ENCODE data around the gene LSM7.
A peak's percentile ranks its signal among the peaks of the same experiment; 100 is the strongest.

The LSM7 gene

DNA sequence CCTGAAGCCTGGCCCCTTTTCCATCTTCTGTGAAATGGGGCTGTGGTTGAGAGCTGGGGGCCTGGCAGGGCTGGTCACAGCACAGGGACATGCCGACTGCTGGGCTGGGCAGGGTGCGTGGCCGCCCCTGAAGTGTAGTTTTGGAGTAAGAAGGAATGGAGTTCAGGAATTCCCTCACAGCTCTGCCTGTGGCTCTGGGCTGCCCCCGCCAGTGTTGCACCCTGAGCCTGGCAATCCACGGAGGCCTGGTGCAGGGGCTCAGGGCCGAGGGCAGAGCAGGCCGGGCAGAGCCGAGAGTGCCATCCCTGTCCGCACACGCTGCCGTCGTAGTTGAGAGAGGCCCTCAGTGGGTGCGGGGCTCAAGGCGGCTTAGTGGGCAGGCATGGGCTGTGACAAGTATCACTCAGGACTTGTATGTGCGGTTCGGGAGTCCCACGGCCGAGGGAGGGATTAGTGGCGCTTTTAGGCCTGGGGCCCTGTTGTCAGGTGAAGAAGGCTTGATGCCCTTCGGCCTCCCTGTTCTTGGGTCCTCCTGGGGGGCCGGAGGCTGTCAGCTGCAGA is 9.7 kb upstream of the LSM7 start:
- no peak for DNase-seq (ENCODE audit: low read depth in 2 of 2)

DNA sequence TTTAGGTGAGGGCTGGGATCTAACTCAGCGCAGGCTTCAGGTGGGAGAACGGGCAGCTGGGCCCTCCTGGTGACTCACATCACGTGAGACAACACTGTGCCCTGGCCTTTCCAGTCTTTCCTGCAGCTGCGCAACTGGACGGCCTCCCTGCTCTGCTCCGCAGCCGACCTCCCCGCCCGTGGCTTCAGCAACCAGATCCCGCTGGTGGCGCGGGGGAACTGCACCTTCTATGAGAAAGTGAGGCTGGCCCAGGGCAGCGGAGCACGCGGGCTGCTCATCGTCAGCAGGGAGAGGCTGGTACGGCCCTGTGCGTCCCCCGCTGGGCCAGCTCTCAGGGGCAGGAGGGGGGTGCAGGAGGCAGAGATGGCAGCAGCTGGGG is 8.9 kb upstream of the LSM7 start:
- DNase-seq (ENCODE audit: low read depth in 2 of 2) = no peak

DNA sequence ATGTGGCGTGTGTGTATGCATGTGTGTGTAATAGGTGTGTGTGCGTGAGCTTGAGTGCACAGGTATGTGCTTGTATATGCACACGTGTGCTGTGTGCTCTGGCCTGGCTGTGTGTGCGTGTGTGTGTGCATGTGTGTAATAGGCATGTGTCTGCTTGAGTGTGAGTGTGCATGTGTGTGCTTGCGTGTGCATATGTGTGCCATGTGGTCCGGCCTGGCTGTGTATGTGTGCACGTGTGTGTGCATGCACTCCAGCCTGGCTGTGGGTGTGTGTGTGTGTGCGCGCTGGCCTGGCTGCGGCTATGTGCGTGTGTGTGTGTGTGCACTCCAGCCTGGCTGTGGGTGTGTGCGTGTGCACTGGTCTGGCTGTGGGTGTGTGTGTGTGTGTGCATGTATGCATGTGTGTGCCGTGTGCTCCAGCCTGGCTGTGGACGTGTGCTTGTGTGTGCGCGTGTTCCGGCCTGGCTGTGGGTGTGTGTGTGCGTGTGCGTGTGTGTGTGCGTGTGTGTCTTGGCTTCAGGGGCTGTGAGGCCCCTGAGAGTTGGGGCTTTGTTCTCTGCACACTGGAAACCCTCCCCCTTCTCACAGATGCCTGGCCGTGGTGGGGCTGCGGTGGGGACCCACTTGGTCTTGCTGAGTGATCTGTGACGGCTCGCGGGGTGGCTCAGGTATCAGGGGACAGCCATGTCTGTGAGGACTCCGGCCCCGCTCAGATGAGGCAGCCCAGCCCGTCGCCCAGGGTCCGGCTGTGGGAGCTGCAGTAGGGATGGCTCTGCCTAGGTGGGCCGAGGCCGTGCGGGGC is 8.3 kb upstream of the LSM7 start:
- DNase-seq (ENCODE audit: low read depth in 2 of 2) = no peak

DNA sequence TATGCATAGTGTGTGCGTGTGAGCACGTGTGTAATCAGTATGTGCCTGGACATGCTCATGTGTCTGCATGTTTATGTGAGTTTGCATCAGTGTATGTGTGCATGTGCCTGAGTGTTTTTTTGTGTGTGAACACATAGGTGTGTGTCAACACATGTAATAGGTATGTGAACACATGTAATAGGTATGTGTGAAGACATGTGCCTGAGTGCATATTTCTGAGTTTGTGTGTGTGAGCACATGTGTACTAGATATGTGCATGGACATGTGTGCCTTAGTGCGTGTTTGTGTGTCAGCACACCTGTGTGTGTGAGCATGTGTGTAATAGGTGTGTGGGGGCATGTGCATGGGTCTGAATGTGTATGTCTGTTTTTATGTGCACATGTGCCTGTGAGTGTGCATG is 7.5 kb upstream of the LSM7 start:
- DNase-seq (ENCODE audit: low read depth in 2 of 2) = no peak

DNA sequence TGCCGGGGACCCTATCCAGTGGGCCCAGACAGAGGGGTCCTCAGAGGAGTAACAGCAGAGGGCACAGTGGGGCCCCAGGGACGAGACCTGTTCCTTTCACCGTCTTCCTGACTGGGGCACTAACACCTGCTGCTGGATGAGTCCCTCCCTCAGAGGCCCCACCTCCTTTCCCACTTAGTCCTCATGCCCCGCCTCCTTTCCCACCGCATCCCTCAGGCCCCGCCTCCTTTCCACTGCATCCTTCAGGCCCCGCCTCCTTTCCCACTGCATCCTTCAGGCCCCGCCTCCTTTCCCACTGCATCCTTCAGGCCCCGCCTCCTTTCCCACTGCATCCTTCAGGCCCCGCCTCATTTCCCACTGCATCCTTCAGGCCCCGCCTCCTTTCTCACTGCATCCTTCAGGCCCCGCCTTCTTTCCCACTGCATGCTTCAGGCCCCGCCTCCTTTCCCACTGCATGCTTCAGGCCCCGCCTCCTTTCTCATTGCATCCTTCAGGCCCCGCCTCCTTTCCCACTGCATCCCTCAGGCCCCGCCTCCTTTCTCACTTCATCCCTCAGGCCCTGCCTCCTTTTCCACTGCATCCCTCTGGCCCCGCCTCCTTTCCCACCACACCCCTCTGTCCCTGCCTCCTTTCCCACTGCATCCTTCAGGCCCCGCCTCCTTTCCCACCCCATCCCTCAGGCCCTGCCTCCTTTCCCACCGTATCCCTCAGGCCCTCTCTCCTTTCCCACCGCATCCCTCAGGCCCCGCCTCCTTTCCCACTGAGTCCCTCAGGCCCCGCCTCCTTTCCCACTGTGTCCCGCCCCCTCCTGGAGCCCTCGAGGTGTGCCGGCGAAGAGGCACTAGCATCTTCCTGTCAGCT is 6.8 kb upstream of the LSM7 start:
- DNase-seq (ENCODE audit: low read depth in 2 of 2) = no peak

DNA sequence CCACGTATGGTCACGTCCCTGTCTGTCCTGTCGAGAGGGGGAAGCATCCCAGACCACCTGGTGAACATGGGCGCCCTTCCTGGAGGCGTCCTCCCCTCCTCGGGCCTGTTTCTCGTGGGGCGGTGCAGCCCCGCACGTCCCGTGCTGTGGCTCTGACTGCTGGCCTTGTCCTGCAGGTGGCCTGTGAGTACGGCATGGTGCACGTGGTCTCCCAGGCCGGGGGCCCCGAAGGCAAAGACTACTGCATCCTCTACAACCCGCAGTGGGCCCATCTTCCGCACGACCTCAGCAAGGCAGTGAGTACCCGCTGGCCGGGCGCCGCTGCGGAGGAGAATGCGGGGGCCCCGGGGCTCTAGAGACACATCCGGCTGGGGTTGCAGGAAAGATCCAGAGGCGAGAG is 6.0 kb upstream of the LSM7 start:
- no peak for DNase-seq (ENCODE audit: low read depth in 2 of 2)

DNA sequence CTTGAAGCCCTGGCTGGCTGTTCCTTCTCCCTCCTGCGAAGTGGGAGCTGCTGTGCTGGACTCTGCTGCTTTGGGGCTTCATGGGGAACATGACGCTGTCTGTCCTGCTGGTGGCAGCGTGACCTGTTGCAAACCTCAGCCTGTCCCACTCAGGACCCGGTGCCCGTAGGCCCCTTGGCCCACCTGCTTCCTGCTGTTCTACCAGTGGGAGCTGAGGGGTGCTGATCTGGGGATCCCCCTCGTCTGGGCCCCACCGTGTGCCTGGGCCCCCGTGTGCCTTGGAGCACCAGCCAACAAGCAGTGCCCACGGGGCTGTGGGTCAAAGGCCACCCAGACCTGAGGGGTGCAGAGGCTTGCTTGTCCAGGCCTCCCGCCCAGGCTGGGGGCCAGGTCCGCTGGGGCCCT is 5.4 kb upstream of the LSM7 start:
- DNase-seq (ENCODE audit: low read depth in 2 of 2) = no peak

DNA sequence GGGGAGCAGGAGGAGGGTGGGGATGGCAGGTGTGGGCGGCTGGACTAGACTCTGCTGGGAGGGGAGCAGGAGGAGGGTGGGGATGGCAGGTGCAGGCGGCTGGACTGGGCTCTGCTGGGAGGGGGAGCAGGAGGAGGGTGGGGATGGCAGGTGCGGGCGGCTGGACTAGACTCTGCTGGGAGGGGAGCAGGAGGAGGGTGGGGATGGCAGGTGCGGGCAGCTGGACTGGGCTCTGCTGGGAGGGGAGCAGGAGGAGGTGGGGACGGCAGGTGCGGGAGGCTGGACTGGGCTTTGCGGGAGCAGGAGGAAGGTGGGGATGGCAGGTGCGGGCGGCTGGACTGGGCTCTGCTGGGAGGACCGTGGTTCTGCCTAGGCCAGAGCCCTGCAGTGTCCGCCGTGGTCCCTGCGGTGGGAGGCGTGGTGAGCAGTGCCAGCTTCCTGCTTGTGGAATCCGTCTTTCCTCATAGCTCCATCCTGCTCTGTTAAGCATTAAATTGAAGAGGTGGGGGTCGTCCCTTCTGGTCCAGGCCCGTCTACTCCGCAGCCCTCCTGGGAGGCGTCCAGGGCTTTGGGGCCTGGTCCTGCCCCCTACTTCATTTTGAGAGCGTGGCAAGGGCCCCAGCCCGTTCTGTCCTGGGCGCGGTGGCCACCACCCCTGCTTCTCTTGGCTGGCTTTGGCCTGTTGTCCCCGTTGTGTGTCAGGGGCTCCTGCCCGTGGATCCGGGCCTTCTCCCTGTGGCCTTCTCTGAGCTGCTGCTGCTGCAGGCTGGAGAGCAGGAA is 4.8 kb upstream of the LSM7 start:
- no peak for DNase-seq (ENCODE audit: low read depth in 2 of 2)

DNA sequence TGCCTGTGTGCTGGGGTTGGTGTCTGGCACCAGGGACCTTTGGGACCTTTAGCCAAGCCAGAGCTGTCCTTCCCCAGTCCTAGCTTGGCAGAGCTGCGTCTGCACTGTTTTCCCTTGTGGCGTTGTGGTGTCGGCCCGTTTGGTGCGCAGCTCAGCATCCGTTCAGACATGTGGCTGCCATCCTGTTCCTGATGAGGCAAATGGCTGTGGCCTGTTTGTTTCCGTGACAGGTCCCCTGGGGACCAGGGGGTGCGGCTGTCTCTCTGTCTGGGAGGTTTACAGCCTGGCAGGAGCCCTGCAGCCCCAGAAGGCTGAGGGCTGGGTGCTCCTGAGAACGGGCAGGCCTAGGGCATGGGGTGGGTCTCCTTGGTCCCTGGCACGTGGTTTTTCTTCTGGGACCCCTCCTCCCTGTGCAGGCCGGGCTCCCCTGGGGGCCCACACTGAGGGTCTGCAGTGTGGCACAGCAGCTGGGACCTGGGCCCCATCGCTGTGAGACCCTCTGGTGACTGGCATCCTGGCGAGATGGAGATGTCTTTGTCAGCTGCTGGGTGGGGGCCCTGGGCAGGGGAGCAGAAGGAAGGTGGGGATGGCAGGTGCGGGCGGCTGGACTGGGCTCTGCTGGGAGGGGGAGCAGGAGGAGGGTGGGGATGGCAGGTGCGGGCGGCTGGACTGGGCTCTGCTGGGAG is 4.1 kb upstream of the LSM7 start:
- no peak for DNase-seq (ENCODE audit: low read depth in 2 of 2)

DNA sequence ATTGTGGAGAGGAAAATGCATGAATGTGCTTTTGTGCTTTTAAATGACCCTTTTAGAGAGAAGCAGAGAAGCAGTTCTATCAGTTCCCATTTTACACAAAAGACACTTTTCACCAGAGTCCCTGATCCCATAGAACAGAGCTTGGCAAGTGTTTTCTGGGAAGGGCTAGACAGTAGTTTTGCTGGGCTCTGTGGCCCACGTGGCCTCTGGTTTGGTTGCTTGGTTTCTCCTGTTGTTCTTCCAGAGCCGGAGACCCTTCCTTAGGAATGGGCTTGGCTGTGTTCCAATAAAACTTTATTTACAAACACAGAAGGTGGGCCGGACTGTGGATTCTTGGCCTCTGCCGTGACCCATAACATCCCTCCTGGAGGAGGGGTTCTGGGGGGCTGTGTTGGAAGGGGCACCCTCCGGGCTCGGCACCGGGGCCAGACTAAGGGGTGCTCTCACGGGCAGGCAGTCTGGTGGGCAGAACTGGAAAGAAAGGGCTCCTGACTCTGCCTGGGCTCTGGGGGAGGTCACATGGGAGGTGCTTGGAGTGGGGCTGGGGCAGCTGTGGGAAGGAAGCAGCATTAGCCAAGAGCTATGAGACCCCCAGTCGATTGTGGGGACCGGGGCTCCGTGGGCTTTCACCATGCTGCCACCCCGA is 3.3 kb upstream of the LSM7 start:
- no peak for DNase-seq (ENCODE audit: low read depth in 2 of 2)

DNA sequence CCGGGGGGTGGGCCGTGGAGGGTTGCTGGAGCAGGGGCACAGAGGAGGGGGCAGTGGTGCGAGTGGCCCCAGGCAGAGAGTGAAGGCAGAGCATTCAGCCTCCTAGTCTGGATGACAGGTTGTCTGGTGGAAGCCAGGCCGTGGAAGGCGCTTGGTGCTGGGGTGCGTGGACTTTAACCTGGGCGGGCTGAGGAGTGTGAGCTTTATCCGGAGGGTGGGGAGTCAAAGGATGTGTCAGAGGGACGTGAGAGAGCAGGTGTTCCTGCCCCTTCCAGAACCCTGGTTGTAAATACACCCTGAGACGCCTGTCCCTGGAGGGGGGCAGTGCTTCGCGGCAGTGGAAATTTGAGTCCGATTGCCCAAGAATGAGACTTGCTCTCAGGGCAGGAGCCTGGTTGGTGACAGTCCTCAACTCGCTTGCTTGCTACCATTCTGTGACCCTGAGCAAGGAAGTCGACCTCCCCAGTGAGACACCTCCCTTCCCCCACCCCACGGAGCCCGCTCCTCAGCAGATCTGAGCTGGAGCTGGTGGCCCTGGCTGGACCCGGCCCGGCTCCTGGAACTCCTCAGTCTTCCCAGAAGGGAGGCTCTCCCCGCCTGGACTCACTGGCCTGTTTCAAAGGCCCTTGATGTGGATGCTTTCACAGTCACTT is 2.4 kb upstream of the LSM7 start:
- no peak for DNase-seq (ENCODE audit: low read depth in 2 of 2)

DNA sequence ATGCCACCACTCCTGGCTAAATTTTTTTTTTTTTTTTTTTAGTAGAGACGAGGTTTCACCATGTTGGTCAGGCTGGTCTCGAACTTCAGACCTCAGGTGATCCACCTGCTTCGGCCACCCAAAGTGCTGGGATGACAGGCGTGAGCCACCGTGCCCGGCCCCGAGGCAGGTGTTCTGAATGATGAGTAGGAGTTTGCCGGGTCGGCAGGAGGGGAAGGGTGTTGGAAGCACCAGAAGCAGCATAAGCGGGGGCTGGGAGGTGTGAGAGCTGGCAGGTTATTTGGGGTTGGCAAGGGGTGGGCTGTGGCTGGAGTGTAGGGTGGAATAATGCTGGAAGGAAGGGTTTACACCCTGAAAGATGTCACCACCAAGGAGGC is 1.9 kb upstream of the LSM7 start:
- no peak for DNase-seq (ENCODE audit: low read depth in 2 of 2)

DNA sequence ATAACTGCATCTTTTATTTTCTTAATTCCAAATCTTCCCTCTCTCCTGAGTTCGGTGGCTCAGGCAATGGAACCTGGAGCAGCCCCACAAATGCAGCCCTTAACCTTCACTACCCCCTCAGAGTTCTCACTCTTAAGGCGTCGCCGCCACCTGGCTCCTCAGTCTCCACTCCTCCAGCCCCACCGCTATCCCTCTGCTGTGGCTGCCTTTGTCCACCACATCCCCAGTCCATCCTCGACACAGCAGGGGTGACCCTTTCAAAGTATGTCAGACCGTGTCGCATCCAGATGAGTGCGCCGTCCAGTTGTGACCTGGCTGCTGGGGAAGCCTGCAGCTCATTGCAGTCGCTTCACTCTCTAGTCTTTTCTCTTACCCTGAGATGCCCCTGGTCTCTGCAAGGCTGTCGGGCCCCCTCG is 1.1 kb upstream of the LSM7 start:
- DNase-seq (ENCODE audit: low read depth in 2 of 2) = no peak

DNA sequence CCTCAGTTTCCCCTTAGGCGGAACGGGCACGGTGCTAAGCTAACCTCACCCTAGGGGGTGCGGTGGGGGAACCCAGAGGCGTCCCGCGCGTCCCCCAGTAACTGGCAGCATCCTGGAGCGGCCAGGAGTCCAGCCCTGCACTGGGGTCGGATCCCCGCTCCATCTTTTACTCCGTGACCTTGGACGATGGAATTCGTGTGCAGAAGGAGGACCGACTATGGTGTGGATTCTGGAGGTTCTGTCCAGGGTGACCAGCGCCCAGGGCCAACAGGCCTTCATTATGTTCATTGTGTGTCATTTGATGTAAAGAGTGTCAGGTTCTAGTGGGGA is 728 bp upstream of the LSM7 start:
- DNase-seq (ENCODE audit: low read depth in 2 of 2) = no peak

DNA sequence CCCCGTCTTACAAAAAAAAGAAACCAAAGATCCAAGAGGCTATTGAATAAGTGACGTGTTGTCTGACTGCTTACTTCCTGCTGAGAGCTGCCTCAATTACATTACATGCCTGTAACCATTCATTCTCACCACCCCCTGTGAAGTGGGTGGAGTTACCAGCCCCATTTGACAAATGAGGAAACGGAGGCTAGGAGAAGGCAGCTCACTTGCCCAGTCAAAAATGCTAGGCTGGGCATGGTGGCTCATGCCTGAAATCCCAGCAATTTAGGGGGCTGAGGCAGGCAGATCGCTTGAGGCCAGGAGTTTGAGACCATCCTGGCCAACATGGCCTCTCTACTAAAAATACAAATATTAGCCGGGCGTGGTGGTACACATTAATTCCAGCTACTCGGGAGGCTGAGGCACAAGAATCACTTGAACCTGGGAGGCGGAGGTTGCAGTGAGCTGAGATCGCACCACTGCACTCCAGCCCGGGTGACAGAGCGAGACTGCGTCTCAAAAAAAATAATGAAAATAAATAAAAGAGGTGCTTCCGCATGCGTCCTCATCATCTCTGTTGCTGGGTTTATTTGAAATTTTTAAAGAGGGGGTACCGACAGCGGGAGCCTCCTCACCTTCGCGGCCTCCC is 499 bp downstream of the LSM7 start:
- DNase-seq (ENCODE audit: low read depth in 2 of 2) = peak; percentile 26 to 47

DNA sequence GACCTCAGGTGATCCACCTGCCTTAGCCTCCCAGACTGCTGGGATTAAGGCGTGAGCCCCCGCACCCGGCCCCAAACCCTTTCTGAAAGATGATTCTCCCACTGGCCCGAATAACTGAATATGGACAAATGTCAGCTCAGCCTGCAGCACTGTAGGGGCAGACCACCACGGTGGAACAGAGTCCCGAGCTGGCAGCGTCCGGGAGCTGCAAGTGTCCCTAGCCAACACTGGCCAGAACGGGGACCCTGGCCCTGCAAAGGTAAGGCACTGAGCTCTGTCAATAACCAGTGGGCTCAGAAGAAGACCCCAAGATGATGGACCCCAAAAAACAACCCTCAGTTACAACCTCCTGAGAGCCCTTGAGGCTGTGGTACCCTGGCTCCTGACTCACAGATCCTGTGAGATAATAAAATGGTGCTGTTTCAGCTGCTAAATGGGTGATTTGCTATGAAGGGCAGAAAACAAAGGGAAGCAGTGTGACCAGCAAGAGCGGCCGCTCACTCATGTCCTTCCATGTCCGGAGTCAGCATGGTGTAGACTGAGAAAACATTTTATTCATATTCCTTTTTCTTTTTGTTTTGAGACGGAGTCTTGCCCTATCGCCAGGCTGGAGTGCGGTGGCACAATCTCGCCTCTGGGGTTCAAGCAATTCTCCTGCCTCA is 1.6 kb downstream of the LSM7 start:
- DNase-seq (ENCODE audit: low read depth in 2 of 2) = no peak

DNA sequence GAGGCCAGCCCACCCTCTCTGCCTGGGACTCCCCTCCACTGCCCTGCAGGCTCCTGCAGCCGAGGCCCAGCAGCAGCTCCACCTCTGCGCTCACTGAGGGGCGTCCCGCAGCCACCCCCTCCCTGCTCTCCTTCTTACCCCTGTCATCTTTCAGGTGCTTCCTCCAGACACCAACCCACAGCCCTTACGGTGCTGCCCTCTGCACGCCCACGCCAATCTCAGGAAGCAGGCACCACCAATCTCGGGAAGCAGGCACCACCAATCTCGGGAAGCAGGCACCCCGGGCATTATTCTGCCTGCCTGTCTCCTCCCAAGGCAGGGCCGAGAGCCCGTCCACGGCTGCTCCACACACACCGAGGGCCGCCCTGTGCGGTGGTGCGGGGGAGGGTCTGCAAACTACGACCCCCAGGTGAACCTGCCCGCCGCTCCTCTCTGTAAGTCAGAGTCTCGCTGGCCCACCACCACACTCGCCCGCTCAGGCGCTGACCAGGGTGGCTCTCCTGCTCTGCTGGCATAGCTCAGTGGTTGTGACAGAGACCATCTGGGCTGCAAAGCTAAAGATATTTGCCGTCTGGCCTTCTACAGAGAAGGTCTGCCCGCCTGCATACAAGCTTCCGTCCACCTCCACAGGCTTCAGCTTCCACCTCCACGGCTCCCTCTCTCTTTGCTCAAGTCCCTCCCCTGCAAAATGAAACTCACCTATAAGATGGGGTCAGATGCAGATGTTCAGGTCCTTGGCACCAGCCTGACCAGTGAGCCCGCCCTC is 2.9 kb downstream of the LSM7 start:
- DNase-seq (ENCODE audit: low read depth in 2 of 2) = no peak

DNA sequence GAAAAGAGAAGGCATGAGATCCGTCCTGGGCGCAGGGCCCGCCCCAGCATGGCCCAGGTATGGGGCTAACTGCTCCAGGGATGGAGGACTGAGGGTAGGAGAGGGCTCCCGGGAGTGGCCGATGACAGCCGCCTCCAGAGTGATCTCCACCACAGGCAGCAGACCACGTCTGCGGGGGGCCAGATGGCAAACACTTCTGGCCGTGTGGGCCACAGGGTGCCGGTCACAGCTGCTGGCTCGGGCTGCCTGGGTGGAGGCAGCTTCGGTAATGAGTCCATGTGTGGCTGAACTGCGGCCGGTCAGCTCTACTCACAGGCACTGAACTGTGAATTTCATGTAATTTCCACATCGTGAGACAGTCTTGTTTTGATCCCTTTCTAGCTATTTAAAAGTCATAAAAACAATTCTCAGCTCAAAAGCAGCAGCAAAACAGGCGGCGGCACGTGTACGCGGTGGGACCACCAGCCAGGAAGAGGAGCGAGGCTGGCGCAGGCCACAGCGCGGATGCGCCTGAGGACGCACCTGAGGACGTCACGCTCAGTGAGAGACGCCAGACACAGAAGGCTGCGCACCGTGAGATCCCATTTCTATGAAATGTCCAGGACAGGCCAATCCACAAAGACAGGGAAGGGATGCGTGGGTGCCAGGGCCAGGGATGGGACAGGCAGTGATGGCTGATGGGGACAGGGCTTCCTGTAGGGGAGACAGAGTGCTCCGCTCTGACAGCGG is 4.0 kb downstream of the LSM7 start:
- DNase-seq (ENCODE audit: low read depth in 2 of 2) = no peak

Measured in stimulated activated CD8-positive, alpha-beta memory T cell treated with anti-CD3 and anti-CD28 coated beads, Interleukin-15, amount 100 ng/mL, for 4 hours (primary cell).